BLaER1 (cell line): ENCODE measurements around the gene VIT.
A peak's percentile ranks its signal among the peaks of the same experiment; 100 is the strongest.

Experiments used
- H3K27ac ChIP-seq: shearing (Covaris generic); formaldehyde crosslinking; 2 replicates; pipeline ENCODE4 v1.8.1; 2022
- H3K27me3 ChIP-seq: shearing (Covaris generic); formaldehyde crosslinking; 2 replicates; pipeline ENCODE4 v1.8.1; 2022
- H3K36me3 ChIP-seq: shearing (Covaris generic); formaldehyde crosslinking; 2 replicates; pipeline ENCODE4 v1.8.1; 2022
- H3K4me1 ChIP-seq: shearing (Covaris generic); formaldehyde crosslinking; 2 replicates; pipeline ENCODE4 v1.8.1; 2022
- H3K4me2 ChIP-seq: shearing (Covaris generic); formaldehyde crosslinking; 2 replicates; pipeline ENCODE4 v1.8.1; 2022
- H3K4me3 ChIP-seq: shearing (Covaris generic); formaldehyde crosslinking; 2 replicates; pipeline ENCODE4 v1.8.1; 2022
- H3K9ac ChIP-seq: shearing (Covaris generic); formaldehyde crosslinking; 2 replicates; pipeline ENCODE4 v1.8.1; 2022
- H3K9me3 ChIP-seq: shearing (Covaris generic); formaldehyde crosslinking; 2 replicates; pipeline ENCODE4 v1.8.1; 2022
- H4K20me1 ChIP-seq: shearing (Covaris generic); formaldehyde crosslinking; 2 replicates; pipeline ENCODE4 v1.8.1; 2022
- Cebpa-rat ChIP-seq: shearing (Covaris generic); IDR thresholded peaks from 2 replicates; pipeline ENCODE4 v1.8.1; 2022

The VIT gene

DNA sequence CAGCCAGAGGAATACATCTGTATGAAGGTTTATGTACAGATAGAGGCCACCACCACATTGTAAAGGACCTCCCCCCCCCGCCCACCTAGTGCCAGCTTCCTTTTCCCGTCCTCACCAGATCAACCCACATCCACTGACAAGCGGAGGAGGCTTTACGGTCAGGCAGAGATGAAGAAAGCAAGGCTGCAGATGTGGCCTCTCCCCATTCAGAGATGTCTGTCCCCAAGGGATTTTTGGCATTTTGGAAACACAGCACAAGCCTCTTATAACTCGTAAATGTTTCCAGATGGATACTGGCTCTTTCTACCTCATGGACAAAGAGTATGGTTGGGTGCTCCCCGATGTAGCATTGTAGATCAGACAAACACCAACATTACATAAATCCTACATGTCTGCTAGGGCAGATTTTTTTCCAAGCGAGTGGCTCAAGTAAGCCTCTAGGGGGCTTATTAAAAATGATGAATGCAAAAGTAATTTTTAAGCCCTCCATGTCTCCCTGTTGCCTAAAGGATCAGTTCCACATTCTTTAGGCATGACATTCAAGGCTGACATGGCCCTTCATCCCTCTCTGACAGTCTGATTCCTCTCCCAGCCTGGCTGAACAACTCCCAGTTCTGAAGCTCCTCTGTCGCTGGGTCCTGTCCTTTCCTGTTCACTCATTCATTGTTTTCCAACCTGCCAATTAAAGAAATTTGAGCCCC is 11.7 kb downstream of the VIT start:
- H3K4me2 ChIP-seq = peak overlapping the region; percentile 49
- no peak for TF ChIP-seq Cebpa-rat
- no peak overlapping the region for H3K9ac ChIP-seq
- no peak overlapping the region for H3K4me3 ChIP-seq
- peaks cover 15% of the 10 kb centered on the region for H3K9me3 ChIP-seq
- no peak overlapping the region for H3K27ac ChIP-seq
- no peaks in the 10 kb centered on the region for H3K27me3 ChIP-seq
- H3K4me1 ChIP-seq = peaks cover 31% of the 10 kb centered on the region
- H3K36me3 ChIP-seq = no peaks in the 10 kb centered on the region
- no peaks in the 10 kb centered on the region for H4K20me1 ChIP-seq

DNA sequence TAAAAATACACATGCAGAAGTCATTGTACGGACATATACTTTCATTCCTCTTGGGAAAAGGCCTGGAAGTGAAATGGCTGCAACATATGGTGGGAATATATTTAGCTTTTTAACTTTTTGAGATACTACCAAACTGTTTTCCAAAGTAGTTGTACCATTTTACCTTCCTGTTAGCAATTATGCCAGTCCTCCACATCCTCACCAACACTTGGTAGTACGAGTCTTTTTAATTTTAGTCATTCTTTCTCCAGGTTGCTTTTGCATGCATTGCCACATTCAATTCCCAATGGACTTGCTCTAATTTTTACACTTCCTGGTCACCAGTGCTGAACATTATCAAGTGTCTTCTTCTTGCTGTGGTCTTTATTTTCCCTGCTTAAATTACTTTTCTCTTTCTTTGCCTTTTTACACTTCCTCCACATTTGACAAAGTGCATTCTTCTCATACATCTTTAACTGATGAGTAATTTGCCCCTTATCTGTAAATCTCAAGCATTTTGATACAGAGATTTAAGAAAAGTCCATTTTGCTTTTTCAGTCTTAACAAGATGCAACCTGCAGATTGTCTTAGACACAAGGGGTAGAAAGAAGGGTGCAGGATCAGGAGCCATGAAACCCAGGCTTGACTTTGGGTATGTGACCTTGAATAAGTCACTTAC is 14.5 kb downstream of the VIT start:
- no peak for TF ChIP-seq Cebpa-rat
- Histone ChIP-seq H3K4me1 (peaks cover 27% of the 10 kb centered on the region), H3K9me3 (peaks cover 15% of the 10 kb centered on the region), H3K27ac (no peak overlapping the region), H3K9ac (no peak overlapping the region), H3K36me3 (no peaks in the 10 kb centered on the region), H4K20me1 (no peaks in the 10 kb centered on the region), H3K4me2 (no peak overlapping the region), H3K27me3 (no peaks in the 10 kb centered on the region), H3K4me3 (no peak overlapping the region)

DNA sequence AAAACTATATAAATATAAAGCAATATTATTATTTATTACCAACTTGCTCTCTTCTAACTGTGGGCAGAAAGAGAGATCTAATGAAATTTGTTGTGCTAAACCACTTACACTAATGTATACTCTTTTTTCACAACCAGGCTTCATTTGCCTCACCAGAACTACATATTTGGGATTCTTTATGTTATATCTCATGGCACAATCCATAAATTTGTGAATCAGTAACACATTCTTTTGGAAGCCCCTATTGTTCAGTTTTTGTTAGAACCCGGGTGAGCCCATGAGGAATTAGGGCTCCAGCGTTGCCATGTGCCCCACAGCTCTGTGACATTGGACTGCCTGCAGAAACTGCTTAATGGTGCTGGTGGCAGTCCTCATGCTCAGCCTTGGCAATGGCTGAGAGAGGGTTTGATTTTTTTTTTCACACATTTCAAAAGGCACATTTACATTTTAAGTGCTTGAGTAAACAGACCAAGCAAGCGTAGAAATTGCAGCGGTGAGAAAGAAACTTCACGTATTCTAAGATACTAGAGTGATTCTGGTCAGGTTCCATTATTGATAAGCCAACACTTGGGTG is 15.3 kb downstream of the VIT start:
- H3K9me3 ChIP-seq = peaks cover 15% of the 10 kb centered on the region
- no peaks in the 10 kb centered on the region for H4K20me1 ChIP-seq
- H3K9ac ChIP-seq = no peak overlapping the region
- no peaks in the 10 kb centered on the region for H3K27me3 ChIP-seq
- H3K4me1 ChIP-seq = peaks cover 19% of the 10 kb centered on the region
- H3K4me2 ChIP-seq = no peak overlapping the region
- H3K4me3 ChIP-seq = no peak overlapping the region
- no peak for TF ChIP-seq Cebpa-rat
- H3K27ac ChIP-seq = no peak overlapping the region
- H3K36me3 ChIP-seq = no peaks in the 10 kb centered on the region

DNA sequence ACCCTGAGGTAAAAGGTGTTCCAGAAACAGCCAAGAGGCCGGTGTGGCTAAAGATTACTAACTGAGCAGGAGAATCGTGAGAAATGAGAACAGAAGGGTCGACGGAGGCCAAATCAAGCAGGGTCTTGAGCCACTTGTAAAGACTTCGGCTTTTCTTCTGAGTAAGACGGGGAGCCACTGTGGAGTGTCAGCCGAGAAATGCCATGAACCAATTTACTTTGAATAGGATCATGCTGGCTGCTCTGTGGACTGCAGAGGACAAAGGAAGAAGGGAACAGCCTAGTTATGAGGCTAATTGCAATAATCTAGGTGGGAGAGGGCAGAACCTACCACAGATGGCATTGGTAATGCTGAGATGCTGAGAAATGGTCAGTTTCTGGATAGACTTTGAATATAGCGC is 16.8 kb downstream of the VIT start:
- no peaks in the 10 kb centered on the region for H3K36me3 ChIP-seq
- peaks cover 4% of the 10 kb centered on the region for H3K4me1 ChIP-seq
- no peak for TF ChIP-seq Cebpa-rat
- H3K4me3 ChIP-seq = no peak overlapping the region
- no peak overlapping the region for H3K27ac ChIP-seq
- no peak overlapping the region for H3K4me2 ChIP-seq
- peaks cover 15% of the 10 kb centered on the region for H3K9me3 ChIP-seq
- no peaks in the 10 kb centered on the region for H3K27me3 ChIP-seq
- H3K9ac ChIP-seq = no peak overlapping the region
- H4K20me1 ChIP-seq = no peaks in the 10 kb centered on the region

DNA sequence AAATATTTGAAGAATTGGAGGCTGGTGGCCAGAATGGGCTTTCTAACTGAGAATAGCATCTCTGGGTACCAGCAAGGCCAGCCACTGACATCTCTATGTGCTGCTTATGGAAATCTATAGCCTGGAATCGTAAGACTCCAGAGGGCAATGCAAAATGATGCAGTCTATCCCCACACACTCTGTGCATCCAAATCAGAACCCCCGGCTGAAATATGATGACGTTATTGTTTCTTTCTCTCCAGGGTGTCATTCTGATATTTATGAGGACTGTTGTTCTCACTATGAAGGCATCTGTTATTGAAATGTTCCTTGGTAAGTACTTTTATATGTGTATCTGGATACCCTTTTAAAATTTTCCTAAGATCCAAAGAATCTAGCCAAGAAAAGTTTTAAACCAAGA is 19.6 kb downstream of the VIT start:
- no peaks in the 10 kb centered on the region for H3K36me3 ChIP-seq
- H3K4me2 ChIP-seq = no peak overlapping the region
- TF ChIP-seq Cebpa-rat = no peak
- no peaks in the 10 kb centered on the region for H3K4me1 ChIP-seq
- no peaks in the 10 kb centered on the region for H4K20me1 ChIP-seq
- peaks cover 10% of the 10 kb centered on the region for H3K9me3 ChIP-seq
- no peak overlapping the region for H3K27ac ChIP-seq
- H3K27me3 ChIP-seq = no peaks in the 10 kb centered on the region
- no peak overlapping the region for H3K9ac ChIP-seq
- no peak overlapping the region for H3K4me3 ChIP-seq

DNA sequence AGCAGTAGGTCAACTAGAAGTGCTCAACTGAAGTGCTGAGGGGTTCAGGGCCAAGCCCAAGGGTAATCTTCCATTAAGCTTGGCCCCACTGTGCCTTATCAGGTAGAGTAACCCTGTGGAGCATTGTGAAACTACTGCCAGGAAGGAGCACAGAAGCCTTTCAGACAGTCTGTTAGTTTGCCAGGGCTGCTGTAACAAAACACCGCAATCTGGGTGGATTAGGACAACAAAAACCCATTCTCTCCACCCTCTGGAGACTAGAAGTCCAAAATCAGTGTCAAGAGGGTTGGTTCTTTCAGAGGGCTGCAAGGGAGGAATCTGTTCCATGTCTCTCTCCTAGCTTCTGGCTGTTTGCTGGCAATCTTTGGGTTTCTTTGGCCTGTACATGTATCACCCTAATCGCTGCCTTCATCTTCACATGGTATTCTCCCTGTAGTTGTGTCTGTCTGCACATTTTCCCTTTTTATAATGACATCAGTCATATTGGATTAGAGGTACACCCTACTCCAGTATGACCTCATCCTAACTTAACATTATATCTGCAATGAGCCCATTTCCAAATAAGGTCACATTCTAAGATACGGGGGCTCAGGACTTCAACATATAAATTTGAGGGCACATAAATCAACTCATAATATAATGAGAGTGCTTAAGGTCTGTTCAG is 21.2 kb downstream of the VIT start:
- Histone ChIP-seq H3K4me2 (no peak overlapping the region), H3K4me1 (no peaks in the 10 kb centered on the region), H3K9me3 (peaks cover 7% of the 10 kb centered on the region), H4K20me1 (no peaks in the 10 kb centered on the region), H3K36me3 (no peaks in the 10 kb centered on the region), H3K4me3 (no peak overlapping the region), H3K9ac (no peak overlapping the region), H3K27ac (no peak overlapping the region), H3K27me3 (no peaks in the 10 kb centered on the region)
- TF ChIP-seq Cebpa-rat = no peak

DNA sequence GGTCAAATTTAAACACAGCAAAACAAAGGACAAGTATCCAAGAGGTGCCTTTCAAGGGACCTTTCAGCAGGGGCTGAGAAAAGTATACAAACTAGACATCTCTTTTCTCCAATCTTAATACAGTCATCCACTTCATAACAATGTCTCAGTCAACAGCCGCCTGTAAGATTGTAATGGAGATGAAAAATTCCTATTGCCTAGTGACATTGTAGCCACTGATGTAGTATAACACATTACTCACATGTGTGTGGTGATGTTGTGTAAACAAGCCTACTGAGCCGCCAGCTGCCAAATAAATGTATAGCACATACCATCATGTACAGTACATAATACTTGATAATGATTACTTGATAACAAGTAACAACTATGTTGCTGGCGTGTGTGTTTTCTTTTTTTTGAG is 31.0 kb downstream of the VIT start:
- Histone ChIP-seq H3K27ac (no peak overlapping the region), H3K36me3 (no peaks in the 10 kb centered on the region), H3K9ac (no peak overlapping the region), H3K4me3 (no peak overlapping the region), H3K9me3 (peaks cover 14% of the 10 kb centered on the region), H3K4me2 (no peak overlapping the region), H4K20me1 (no peaks in the 10 kb centered on the region), H3K27me3 (no peaks in the 10 kb centered on the region), H3K4me1 (no peaks in the 10 kb centered on the region)
- no peak for TF ChIP-seq Cebpa-rat

DNA sequence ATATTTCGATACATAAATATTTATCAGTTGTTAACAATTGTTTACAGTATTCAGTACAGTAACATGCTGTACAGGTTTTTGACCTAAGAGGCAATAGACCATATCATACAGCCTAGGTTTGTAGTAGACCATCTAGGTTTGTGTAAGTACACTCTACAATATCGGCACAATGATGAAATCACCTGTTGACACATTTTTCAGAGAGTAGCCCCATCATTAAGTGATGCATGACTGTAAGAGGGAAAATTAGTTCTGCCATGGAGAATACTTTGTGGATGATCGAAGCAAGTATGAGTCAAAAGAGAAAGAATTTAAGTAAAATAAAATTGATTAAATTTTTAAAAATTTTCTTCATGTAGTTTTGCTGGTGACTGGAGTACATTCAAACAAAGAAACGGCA is 32.6 kb downstream of the VIT start:
- peaks cover 14% of the 10 kb centered on the region for H3K9me3 ChIP-seq
- no peak overlapping the region for H3K27ac ChIP-seq
- no peak overlapping the region for H3K4me2 ChIP-seq
- H3K9ac ChIP-seq = no peak overlapping the region
- H3K36me3 ChIP-seq = no peaks in the 10 kb centered on the region
- no peaks in the 10 kb centered on the region for H3K4me1 ChIP-seq
- TF ChIP-seq Cebpa-rat = no peak
- H3K27me3 ChIP-seq = no peaks in the 10 kb centered on the region
- no peaks in the 10 kb centered on the region for H4K20me1 ChIP-seq
- H3K4me3 ChIP-seq = no peak overlapping the region

DNA sequence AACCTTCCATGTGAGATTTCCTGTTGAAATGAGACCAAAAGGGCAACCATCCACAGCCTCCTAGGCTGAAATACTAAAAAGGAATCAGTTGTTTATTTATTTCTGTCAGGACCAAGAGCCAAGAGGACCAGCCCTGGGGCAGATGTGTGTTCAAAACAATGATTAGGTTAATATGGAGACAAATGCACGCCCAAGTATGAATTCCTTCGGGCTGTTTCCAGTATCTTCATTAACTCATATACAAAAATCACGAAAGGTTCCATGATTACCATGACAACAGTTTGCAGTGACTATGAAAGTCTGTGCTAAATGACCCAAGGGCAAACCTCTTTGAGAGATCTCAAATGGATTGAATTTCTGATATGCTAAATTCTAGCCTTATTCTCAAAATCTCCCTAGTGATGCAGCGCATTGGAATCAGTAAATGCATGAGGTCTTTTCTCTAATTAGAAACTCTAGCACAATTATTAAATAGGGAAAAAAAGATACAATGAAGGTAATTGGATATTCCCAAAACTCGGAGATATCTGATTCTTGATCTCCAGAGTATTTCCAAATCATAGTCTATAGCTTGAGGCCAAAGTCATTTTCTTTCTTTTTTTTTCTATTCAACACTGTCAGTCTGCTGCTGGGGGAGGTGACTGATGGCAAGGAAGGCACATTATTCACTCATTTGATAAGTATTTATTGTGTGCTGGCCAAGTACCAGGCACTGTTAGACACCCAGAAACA is 35.6 kb downstream of the VIT start:
- no peak overlapping the region for H3K9ac ChIP-seq
- H3K27ac ChIP-seq = no peak overlapping the region
- no peak overlapping the region for H3K4me2 ChIP-seq

More for the DNA sequence above, 35.6 kb downstream of the VIT start:
- no peak for TF ChIP-seq Cebpa-rat
- Histone ChIP-seq H3K36me3 (no peaks in the 10 kb centered on the region), H3K27me3 (no peaks in the 10 kb centered on the region), H3K4me1 (no peaks in the 10 kb centered on the region), H3K9me3 (peaks cover 14% of the 10 kb centered on the region), H4K20me1 (no peaks in the 10 kb centered on the region), H3K4me3 (no peak overlapping the region)
